Progenitor cell of endocrine pancreas (in vitro differentiated cells): ENCODE results near the gene SLMAP. TPM values are rescaled to one million over a fixed set of nuclear protein-coding genes. Genes with fewer than 3 reads are reported as not detected.

Experiments used
- DNase-seq: peaks from one replicate; pipeline ENCODE4 v3.0.0; 2021; ENCODE audit warnings: low spot score; ENCODE audit not compliant: unreplicated experiment
- H3K27ac Mint-ChIP-seq: 2 replicates; pipeline ENCODE4 v1.8.0; 2021; ENCODE audit warnings: mild to moderate bottlenecking, moderate library complexity, mixed read lengths
- H3K27me3 Mint-ChIP-seq: 2 replicates; pipeline ENCODE4 v1.8.0; 2021; ENCODE audit warnings: mixed read lengths
- H3K36me3 Mint-ChIP-seq: 2 replicates; pipeline ENCODE4 v1.8.0; 2022; ENCODE audit warnings: mixed read lengths; ENCODE audit not compliant: insufficient read depth
- H3K4me1 Mint-ChIP-seq: 2 replicates; pipeline ENCODE4 v1.8.0; 2021; ENCODE audit warnings: low read depth, mixed read lengths
- H3K4me3 Mint-ChIP-seq: 2 replicates; pipeline ENCODE4 v1.8.0; 2021; ENCODE audit warnings: low read depth, mild to moderate bottlenecking, moderate library complexity, mixed read lengths
- H3K9me3 Mint-ChIP-seq: 2 replicates; pipeline ENCODE4 v1.8.0; 2021; ENCODE audit warnings: low read depth, mixed read lengths
- CTCF ChIP-seq: fragments of 200-600 bp; sonication (generic); IDR thresholded peaks from one replicate; pipeline ENCODE4 v1.5.0; 2021; ENCODE audit warnings: antibody characterized with exemption, mild to moderate bottlenecking; ENCODE audit not compliant: unreplicated experiment
- total RNA-seq: library from RNA; stranded (reverse); gene quantifications from 2 replicates; pipeline ENCODE4 v1.2.1, GENCODE V29; 2021

The SLMAP gene
- total RNA-seq, 1 donor from 2014 or later: 65.8 TPM

- H3K4me1 Mint-ChIP-seq: peaks cover 3% of the 10 kb centered on the region
- H3K27ac Mint-ChIP-seq: no peak overlapping the region
- peaks cover 16% of the 10 kb centered on the region for H3K36me3 Mint-ChIP-seq
Measured at GRCh38 chr3:57833763-57834162, 77.7 kb downstream of the SLMAP start.

GRCh38 chr3:57837686-57838085 is 81.6 kb downstream of the SLMAP start:
- Mint-ChIP-seq H3K9me3 (no peaks in the 10 kb centered on the region), H3K27ac (no peak overlapping the region), H3K36me3 (peaks cover 7% of the 10 kb centered on the region), H3K27me3 (no peaks in the 10 kb centered on the region), H3K4me3 (no peak overlapping the region), H3K4me1 (peaks cover 11% of the 10 kb centered on the region)
- no peak for DNase-seq
- TF ChIP-seq CTCF: no peak

More at GRCh38 chr3:57833763-57834162, 77.7 kb downstream of the SLMAP start:
- no peak overlapping the region for H3K4me3 Mint-ChIP-seq
- DNase-seq: no peak
- TF ChIP-seq CTCF: no peak
- H3K9me3 Mint-ChIP-seq: no peaks in the 10 kb centered on the region
- H3K27me3 Mint-ChIP-seq: peaks cover 5% of the 10 kb centered on the region

GRCh38 chr3:57838627-57839026 is 82.5 kb downstream of the SLMAP start:
- Mint-ChIP-seq H3K4me3 (no peak overlapping the region), H3K27me3 (no peaks in the 10 kb centered on the region), H3K27ac (no peak overlapping the region), H3K36me3 (peaks cover 2% of the 10 kb centered on the region), H3K9me3 (no peaks in the 10 kb centered on the region), H3K4me1 (peaks cover 11% of the 10 kb centered on the region)
- TF ChIP-seq CTCF: no peak
- no peak for DNase-seq

GRCh38 chr3:57840473-57840872 is 84.4 kb downstream of the SLMAP start:
- Mint-ChIP-seq H3K36me3 (peaks cover 1% of the 10 kb centered on the region), H3K9me3 (no peaks in the 10 kb centered on the region), H3K27me3 (no peaks in the 10 kb centered on the region), H3K4me1 (peaks cover 11% of the 10 kb centered on the region), H3K4me3 (no peak overlapping the region), H3K27ac (no peak overlapping the region)
- DNase-seq: no peak
- no peak for TF ChIP-seq CTCF

GRCh38 chr3:57841818-57842217 is 85.7 kb downstream of the SLMAP start:
- Mint-ChIP-seq H3K27ac (no peak overlapping the region), H3K9me3 (no peaks in the 10 kb centered on the region), H3K4me1 (peaks cover 11% of the 10 kb centered on the region), H3K27me3 (no peaks in the 10 kb centered on the region), H3K36me3 (peaks cover 1% of the 10 kb centered on the region), H3K4me3 (no peak overlapping the region)
- TF ChIP-seq CTCF: no peak
- no peak for DNase-seq
